ENCODE results near the gene SPATS2. TPM values are rescaled to one million over a fixed set of nuclear protein-coding genes. Genes with fewer than 3 reads are reported as not detected.

The SPATS2 gene
- total RNA-seq, 2 donors from 2014 or later, result 11.5 to 31.4 TPM

GRCh38 chr12:49397000-49397399, 29.7 kb downstream of the SPATS2 start:
- no peaks in the 10 kb centered on the region for H3K27me3 ChIP-seq (replicated peaks; ENCODE audit: insufficient read depth)
- H3K4me3 ChIP-seq, result no peak overlapping the region
- ATAC-seq (ENCODE audit: insufficient number of reproducible peaks, low FRiP score, low read depth) (no peak), DNase-seq (ENCODE audit: low spot score) (no peak)
- H3K36me3 ChIP-seq, result no peaks in the 10 kb centered on the region
- H3K9me3 ChIP-seq, result no peaks in the 10 kb centered on the region
- no peaks in the 10 kb centered on the region for H3K4me1 ChIP-seq (ENCODE audit: control insufficient read depth in 1 of 2, low read depth in 2 of 2)
- no peak for TF ChIP-seq CTCF (IDR thresholded peaks at IDR 0.05)
- H3K27ac ChIP-seq, result no peak overlapping the region

- Histone ChIP-seq H3K4me1 (ENCODE audit: control insufficient read depth in 1 of 2, low read depth in 2 of 2) (no peaks in the 10 kb centered on the region), H3K4me3 (no peak overlapping the region), H3K27me3 (replicated peaks; ENCODE audit: insufficient read depth) (no peaks in the 10 kb centered on the region), H3K9me3 (no peaks in the 10 kb centered on the region), H3K36me3 (no peaks in the 10 kb centered on the region), H3K27ac (no peak overlapping the region)
- TF ChIP-seq CTCF (IDR thresholded peaks at IDR 0.05), result no peak
- DNase-seq (ENCODE audit: low spot score) (no peak), ATAC-seq (ENCODE audit: insufficient number of reproducible peaks, low FRiP score, low read depth) (no peak)
These were observed 33.0 kb downstream of the SPATS2 start for GRCh38 chr12:49400304-49400703.

DNA sequence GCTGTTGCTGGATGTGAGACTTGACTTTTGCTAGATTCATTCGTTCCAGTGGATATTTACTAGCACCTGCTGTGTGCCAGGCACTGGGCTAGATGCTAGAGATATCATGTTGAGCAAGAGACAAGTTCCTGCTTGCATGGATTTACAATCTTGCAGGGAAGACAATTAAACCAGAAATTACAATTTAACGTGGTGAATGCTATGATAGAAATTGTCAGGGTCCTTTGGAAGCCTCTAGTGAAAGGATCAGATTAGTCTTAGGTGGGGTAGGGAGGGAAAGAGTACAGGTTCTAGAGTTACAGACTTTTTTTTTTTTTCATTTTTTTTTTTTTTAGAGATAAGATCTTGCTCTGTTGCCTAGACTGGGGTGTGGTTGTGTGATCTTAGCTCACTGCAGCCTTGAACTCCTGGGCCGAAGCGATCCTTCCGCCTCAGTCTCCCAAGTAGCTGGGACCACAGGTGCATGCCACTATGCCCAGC, 36.7 kb downstream of the SPATS2 start:
- DNase-seq (ENCODE audit: low spot score) (no peak), ATAC-seq (ENCODE audit: insufficient number of reproducible peaks, low FRiP score, low read depth) (no peak)
- Histone ChIP-seq H3K4me1 (ENCODE audit: control insufficient read depth in 1 of 2, low read depth in 2 of 2) (no peaks in the 10 kb centered on the region), H3K27me3 (replicated peaks; ENCODE audit: insufficient read depth) (no peaks in the 10 kb centered on the region), H3K36me3 (no peaks in the 10 kb centered on the region), H3K4me3 (no peak overlapping the region), H3K9me3 (no peaks in the 10 kb centered on the region), H3K27ac (no peak overlapping the region)
- TF ChIP-seq CTCF (IDR thresholded peaks at IDR 0.05), result no peak

- H3K9me3 ChIP-seq, result no peaks in the 10 kb centered on the region
- no peaks in the 10 kb centered on the region for H3K36me3 ChIP-seq
- H3K27me3 ChIP-seq (replicated peaks; ENCODE audit: insufficient read depth), result no peaks in the 10 kb centered on the region
- no peak for TF ChIP-seq CTCF (IDR thresholded peaks at IDR 0.05)
- DNase-seq (ENCODE audit: low spot score), result no peak
- ATAC-seq (ENCODE audit: insufficient number of reproducible peaks, low FRiP score, low read depth), result no peak
- no peaks in the 10 kb centered on the region for H3K4me1 ChIP-seq (ENCODE audit: control insufficient read depth in 1 of 2, low read depth in 2 of 2)
- no peak overlapping the region for H3K4me3 ChIP-seq
- H3K27ac ChIP-seq, result no peak overlapping the region
These were observed 37.7 kb downstream of the SPATS2 start for GRCh38 chr12:49404956-49405355.

DNA sequence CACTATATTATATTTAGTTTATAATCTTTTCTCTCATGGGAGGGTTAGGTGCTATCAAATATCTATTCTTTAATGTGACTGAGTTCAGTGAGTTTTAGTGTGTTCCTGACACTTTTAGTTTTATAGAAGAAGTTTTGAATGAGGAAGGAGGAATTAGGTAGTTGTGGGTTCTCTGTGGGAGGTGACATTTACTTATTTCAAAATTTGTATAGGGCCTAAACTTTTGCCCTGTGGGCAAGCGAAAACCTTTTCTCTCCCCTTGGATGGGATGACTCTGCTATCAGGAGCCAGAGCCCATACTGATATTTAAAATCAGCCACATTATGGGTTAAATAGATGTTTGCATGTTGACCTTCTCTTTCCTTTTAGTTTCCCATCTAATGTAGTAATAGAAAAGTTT, 43.6 kb downstream of the SPATS2 start:
- no peak for ATAC-seq (ENCODE audit: insufficient number of reproducible peaks, low FRiP score, low read depth)
- Histone ChIP-seq H3K36me3 (no peaks in the 10 kb centered on the region), H3K27me3 (replicated peaks; ENCODE audit: insufficient read depth) (no peaks in the 10 kb centered on the region), H3K4me1 (ENCODE audit: control insufficient read depth in 1 of 2, low read depth in 2 of 2) (no peaks in the 10 kb centered on the region), H3K27ac (no peak overlapping the region), H3K9me3 (no peaks in the 10 kb centered on the region), H3K4me3 (no peak overlapping the region)
- no peak for TF ChIP-seq CTCF (IDR thresholded peaks at IDR 0.05)
- no peak for DNase-seq (ENCODE audit: low spot score)
